OCI-M2 (cell line): ENCODE data around the gene BRIP1.
"Not testable (repeated sequence)": the region's sequence is repeated elsewhere in the genome, so short reads cannot be mapped to it uniquely, and the experiment has no call there.

ENCODE experiments used
- DNase-seq: peaks from one replicate; lab custom pipeline; 2025; ENCODE audit not compliant: unreplicated experiment; lab: John Stamatoyannopoulos, UW

BRIP1 gene

DNA sequence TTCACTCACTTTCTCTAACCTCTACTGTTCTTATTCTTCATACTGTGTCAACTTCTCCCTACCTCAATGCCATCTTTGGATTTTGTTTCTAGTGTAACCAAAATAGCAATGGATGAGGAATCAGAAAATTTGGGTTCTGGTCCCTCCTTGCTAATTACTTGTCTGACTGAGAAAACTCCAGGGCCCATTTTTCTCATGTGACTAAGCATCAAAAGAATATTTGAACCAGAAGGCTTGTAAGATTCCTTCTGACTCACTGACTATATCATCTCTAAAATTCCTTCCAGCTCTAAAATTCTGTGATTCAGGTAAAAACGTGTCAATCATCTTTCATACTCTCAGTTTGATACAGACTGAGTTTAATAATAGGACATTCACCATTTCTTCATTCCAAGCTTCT, 57.9 kb downstream of the BRIP1 start:
- no peak for DNase-seq

GRCh38 chr17:61803796-61804195, 59.5 kb downstream of the BRIP1 start:
- DNase-seq: no peak

- no peak for DNase-seq
Measured at GRCh38 chr17:61803216-61803615, 60.1 kb downstream of the BRIP1 start.

- no peak for DNase-seq
Measured at GRCh38 chr17:61799812-61800484, 63.4 kb downstream of the BRIP1 start.

DNA sequence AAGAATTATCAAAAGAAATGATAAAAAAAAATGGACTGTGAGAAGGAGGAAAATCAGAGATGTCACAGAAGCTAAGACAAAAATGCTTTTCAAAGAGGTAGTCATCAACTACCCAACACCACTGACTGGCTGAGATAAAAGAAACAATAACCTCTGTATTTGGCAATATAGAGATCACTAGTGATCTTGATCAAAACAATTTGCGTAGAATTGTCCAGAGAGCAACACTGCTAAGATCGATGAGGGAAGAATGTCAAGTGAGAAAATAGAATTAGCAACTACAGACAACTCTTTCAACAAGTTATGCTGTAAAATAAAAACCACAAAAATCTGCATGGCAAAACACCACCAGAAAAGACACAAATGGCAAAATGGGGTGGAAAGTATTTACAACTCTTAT, 66.0 kb downstream of the BRIP1 start:
- DNase-seq: no peak

- no peak for DNase-seq
Measured at GRCh38 chr17:61795546-61795945, 67.8 kb downstream of the BRIP1 start.

GRCh38 chr17:61794792-61795191, 68.5 kb downstream of the BRIP1 start:
- DNase-seq: no peak

GRCh38 chr17:61794242-61794641, 69.1 kb downstream of the BRIP1 start:
- DNase-seq: no peak

GRCh38 chr17:61793565-61793964, 69.8 kb downstream of the BRIP1 start:
- no peak for DNase-seq

- DNase-seq: no peak
Measured at GRCh38 chr17:61789872-61790271, 73.5 kb downstream of the BRIP1 start.

DNA sequence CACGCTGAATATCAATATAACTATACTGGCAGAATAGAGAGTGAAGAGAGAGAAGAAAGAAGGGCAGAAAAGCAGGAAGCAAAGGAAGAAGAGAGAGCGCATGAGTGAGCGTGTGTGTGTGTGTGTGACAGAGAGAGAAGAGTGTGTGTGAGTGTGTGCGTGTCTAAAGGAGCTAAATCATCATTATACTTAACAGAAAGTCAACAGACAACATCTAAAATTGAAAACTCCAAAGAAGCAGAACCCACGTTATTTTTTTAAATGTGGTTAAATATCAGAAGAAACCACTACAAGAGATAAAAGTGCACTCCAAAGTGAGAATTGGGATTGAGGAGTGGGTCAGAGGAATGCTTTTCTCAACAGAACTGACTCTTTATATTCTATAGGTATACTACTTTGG, 77.2 kb downstream of the BRIP1 start:
- DNase-seq: no peak

- no peak for DNase-seq
Measured at GRCh38 chr17:61784510-61784909, 78.8 kb downstream of the BRIP1 start.

DNA sequence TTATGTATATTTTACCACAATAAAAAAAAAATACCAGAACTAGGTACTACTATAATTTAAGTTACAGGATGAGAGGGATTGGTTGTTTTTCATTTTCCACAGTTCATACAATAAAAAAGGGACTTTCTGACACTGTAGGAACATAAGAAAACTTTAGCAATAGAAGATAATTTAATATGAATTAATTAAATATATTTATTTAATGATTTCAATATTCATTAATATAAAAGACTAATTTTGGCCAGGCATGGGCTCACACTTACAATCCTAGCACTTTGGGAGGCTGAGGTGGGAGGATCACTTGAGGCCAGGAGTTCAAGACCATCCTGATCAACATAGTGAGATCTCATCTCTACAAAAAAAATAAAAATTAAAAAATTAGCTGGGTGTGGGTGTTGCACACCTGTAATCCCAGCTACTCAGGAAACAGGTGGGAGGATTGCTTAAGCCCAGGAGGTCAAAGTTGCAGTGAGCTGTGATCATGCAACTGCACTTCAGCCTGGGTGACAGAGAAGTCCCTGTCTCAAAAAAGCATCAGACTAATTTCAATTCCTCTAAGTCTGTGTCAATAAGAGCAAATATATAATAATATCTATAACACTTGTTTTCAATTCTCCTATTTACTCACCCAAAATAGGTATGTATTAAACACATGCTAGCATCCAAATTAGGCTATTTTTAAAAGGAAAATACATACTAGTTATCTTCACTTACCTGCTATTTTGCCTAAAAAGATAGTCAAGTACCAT, 79.6 kb downstream of the BRIP1 start:
- DNase-seq: no peak

DNA sequence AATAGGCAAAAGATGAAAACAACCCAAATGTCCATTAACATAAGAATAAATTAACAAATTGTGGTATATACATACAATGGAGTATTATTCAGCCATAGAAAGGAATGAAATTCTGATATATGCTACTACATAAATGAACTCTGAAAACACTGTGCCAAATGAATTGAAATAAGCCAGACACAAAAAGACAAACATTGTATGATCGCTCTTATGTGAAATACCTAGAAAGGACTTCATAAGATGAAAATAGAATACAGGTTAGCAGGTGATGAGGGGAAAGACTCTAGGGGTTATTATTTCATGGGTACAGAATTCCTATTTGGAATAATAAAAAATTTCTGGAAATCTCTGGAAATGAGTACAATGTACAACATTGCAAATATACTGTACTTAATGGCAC, 80.2 kb downstream of the BRIP1 start:
- DNase-seq: no peak

GRCh38 chr17:61782683-61783082, 80.6 kb downstream of the BRIP1 start:
- no peak for DNase-seq

- no peak for DNase-seq
Measured at GRCh38 chr17:61775364-61775763, 88.0 kb downstream of the BRIP1 start.

- no peak for DNase-seq
Measured at GRCh38 chr17:61774724-61775123, 88.6 kb downstream of the BRIP1 start.

- DNase-seq: not testable (repeated sequence)
Measured at GRCh38 chr17:61774087-61774486, 89.2 kb downstream of the BRIP1 start.

- DNase-seq: no peak
Measured at GRCh38 chr17:61770752-61771533, 92.4 kb downstream of the BRIP1 start.

DNA sequence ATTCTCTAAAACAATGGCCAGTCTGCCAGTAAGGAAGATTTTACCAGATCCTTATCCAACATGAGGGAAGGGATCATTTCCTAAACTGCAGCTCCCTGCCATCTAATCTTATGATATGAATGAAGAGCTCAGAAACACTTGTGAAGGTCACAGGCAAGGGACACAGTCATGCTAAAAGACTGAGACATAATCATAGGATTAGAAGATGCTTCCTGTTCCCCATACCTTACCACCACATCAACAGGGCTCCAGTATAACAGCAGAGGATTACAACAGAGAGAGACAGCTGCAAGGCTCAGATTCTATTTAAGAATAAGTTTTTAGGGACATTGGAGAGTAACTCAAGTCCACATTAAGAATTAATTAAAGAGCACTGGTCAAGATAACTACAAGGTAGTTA, 93.3 kb downstream of the BRIP1 start:
- DNase-seq: no peak

GRCh38 chr17:61768405-61768804, 94.9 kb downstream of the BRIP1 start:
- DNase-seq: no peak

GRCh38 chr17:61766520-61766919, 96.8 kb downstream of the BRIP1 start:
- no peak for DNase-seq
